K562 (cell line): Measurements from ENCODE around the gene NLGN3. TPM values are rescaled to one million over a fixed set of nuclear protein-coding genes. Genes with fewer than 3 reads are reported as not detected.

Experiments
- COPS2 ChIP-seq: fragments of 450-650 bp; conservative IDR thresholded peaks from 2 replicates; pipeline ENCODE4 v1.6.1; 2016; ENCODE audit warnings: mild to moderate bottlenecking, moderate library complexity
- DPF2 ChIP-seq: fragments of 450-650 bp; IDR thresholded peaks from 2 replicates; pipeline ENCODE4 v1.6.1; 2016
- E2F3 ChIP-seq: fragments of 250-450 bp; sonication (Bioruptor Pico); IDR thresholded peaks from 2 replicates; pipeline ENCODE4 v1.4.0; 2020; ENCODE audit warnings: mild to moderate bottlenecking
- ELF1 ChIP-seq: fragments of 200-800 bp; sonication (Bioruptor generic); IDR thresholded peaks from 2 replicates; pipeline ENCODE4 v1.6.1; 2016; ENCODE audit warnings: missing genetic modification characterization, missing compliant biosample characterization
- EP400 ChIP-seq: fragments of 450-650 bp; IDR thresholded peaks from 2 replicates; pipeline ENCODE4 v1.6.1; 2017; ENCODE audit warnings: antibody characterized with exemption, mild to moderate bottlenecking, moderate library complexity
- ETV1 ChIP-seq: fragments of 450-650 bp; conservative IDR thresholded peaks from 2 replicates; pipeline ENCODE4 v1.6.1; 2016; ENCODE audit warnings: missing genetic modification characterization, control low read depth, low read depth, missing compliant biosample characterization
- JUND ChIP-seq, 2 experiments: IDR thresholded peaks; 2 replicates in 1 of 2; 3 replicates in 1 of 2; pipeline ENCODE4 v1.6.1; 2011; ENCODE audit warnings: borderline replicate concordance in 2 of 2, low read depth in 2 of 2, low read length in 2 of 2, improper control_type of control experiment in 1 of 2, missing biosample characterization in 1 of 2, missing genetic modification characterization in 1 of 2, missing genetic modification reagents in 1 of 2
- KDM1A ChIP-seq, 2 experiments: fragments of 450-650 bp; IDR thresholded peaks; 2 replicates each; pipeline ENCODE4 v1.6.1; 2016; ENCODE audit warnings: mild to moderate bottlenecking in 2 of 2
- KLF16 ChIP-seq: IDR thresholded peaks from 2 replicates; pipeline ENCODE4 v1.6.1; 2016; ENCODE audit warnings: antibody characterized with exemption
- L3MBTL2 ChIP-seq: fragments of 450-650 bp; IDR thresholded peaks from 2 replicates; pipeline ENCODE4 v1.6.1; 2016; ENCODE audit warnings: mild to moderate bottlenecking, moderate library complexity
- MAZ ChIP-seq, 2 experiments: fragments of 450-650 bp in 1 of 2; sonication (generic) in 1 of 2; formaldehyde crosslinking; IDR thresholded peaks in 1 of 2; conservative IDR thresholded peaks in 1 of 2; 2 replicates each; pipeline versions ENCODE4 v1.4.0 to v1.5.0; 2020; ENCODE audit warnings: mild to moderate bottlenecking in 1 of 2, missing genetic modification reagents in 1 of 2
- NCOA1 ChIP-seq: fragments of 450-650 bp; IDR thresholded peaks from 2 replicates; pipeline ENCODE4 v1.6.1; 2016; ENCODE audit warnings: low read depth
- NR2C1 ChIP-seq, 2 experiments: fragments of 450-650 bp; IDR thresholded peaks; 2 replicates each; pipeline ENCODE4 v1.6.1; 2017; ENCODE audit warnings: mild to moderate bottlenecking in 2 of 2, antibody characterized with exemption in 1 of 2, inconsistent platforms in 1 of 2, missing compliant biosample characterization in 1 of 2, missing genetic modification characterization in 1 of 2
- POLR2B ChIP-seq: fragments of 450-650 bp; IDR thresholded peaks from 2 replicates; pipeline ENCODE4 v1.6.1; 2018; ENCODE audit warnings: low read depth; ENCODE audit not compliant: partially characterized antibody
- POLR2G ChIP-seq: fragments of 200-400 bp; formaldehyde crosslinking; IDR thresholded peaks from 2 replicates; pipeline ENCODE4 v1.6.1; 2017; ENCODE audit warnings: low read depth, mild to moderate bottlenecking, antibody characterized with exemption, low read length, moderate library complexity
- PRMT5 ChIP-seq: sonication (generic); formaldehyde crosslinking; IDR thresholded peaks from 2 replicates; pipeline ENCODE4 v1.5.0; 2020; ENCODE audit warnings: missing genetic modification reagents
- TEAD4 ChIP-seq, 2 experiments: sonication (generic) in 1 of 2; formaldehyde crosslinking in 1 of 2; IDR thresholded peaks; 2 replicates each; pipeline versions ENCODE4 v1.6.1 to v1.8.0; 2012 to 2022; ENCODE audit warnings: borderline replicate concordance in 1 of 2, inconsistent platforms in 1 of 2, low read length in 1 of 2, mild to moderate bottlenecking in 1 of 2, missing genetic modification reagents in 1 of 2
- USF1 ChIP-seq: sonication (generic); formaldehyde crosslinking; IDR thresholded peaks from 2 replicates; pipeline ENCODE4 v1.9.0; 2022; ENCODE audit warnings: mild to moderate bottlenecking, missing genetic modification reagents
- ZBED1 ChIP-seq: IDR thresholded peaks from 2 replicates; pipeline ENCODE4 v1.6.1; 2014
- ZNF184 ChIP-seq: sonication (generic); formaldehyde crosslinking; IDR thresholded peaks from 2 replicates; pipeline ENCODE4 v1.5.0; 2020; ENCODE audit warnings: missing genetic modification reagents
- ZNF551 ChIP-seq: fragments of 250-450 bp; sonication (Bioruptor Pico); IDR thresholded peaks from 2 replicates; pipeline ENCODE4 v1.5.0; 2021; ENCODE audit warnings: mild to moderate bottlenecking, moderate library complexity
- ZNF740 ChIP-seq, 3 experiments: fragments of 200-800 bp in 1 of 3; sonication (Bioruptor generic) in 1 of 3; sonication (generic) in 1 of 3; formaldehyde crosslinking in 1 of 3; IDR thresholded peaks; 2 replicates each; pipeline versions ENCODE4 v1.6.1 to v1.8.0; 2016 to 2022; ENCODE audit warnings: mild to moderate bottlenecking in 2 of 3, missing compliant biosample characterization in 2 of 3, missing genetic modification characterization in 2 of 3, missing genetic modification reagents in 1 of 3
- polyA plus RNA-seq, 8 experiments: library from polyadenylated mRNA; depleted of rRNA in 4 of 8; stranded (reverse) in 5 of 8; unstranded in 3 of 8; fragments of >200 nt; fragmentation: Nextera tagmentation in 2 of 8; fragmentation: Illumina TruSeq in 1 of 8; extraction: Ambion mirVana in 2 of 8; extraction: Trizol in 1 of 8; gene quantifications; 2 replicates each; pipeline versions ENCODE4 v1.2.1 to v1.2.3, GENCODE V29; 2011 to 2014; ENCODE audit warnings: inconsistent platforms in 1 of 8, missing spikeins in 1 of 8
- total RNA-seq, 7 experiments: library from RNA; depleted of rRNA in 6 of 7; stranded (reverse); fragments of >200 nt in 6 of 7; fragmentation: Illumina TruSeq in 2 of 7; extraction: Trizol in 2 of 7; gene quantifications; 2 replicates each; pipeline versions ENCODE4 v1.2.1 to v1.2.3, GENCODE V29; 2011 to 2021; ENCODE audit warnings: low replicate concordance in 1 of 7
- TF ChIP-seq, protein P1 (sequence below), 2 experiments: fragments of 450-650 bp; conservative IDR thresholded peaks; 2 replicates each; pipeline ENCODE4 v1.6.1; 2017; ENCODE audit warnings: mild to moderate bottlenecking in 2 of 2, moderate library complexity in 2 of 2

Gene NLGN3
- total and polyA plus RNA-seq, 9 of the 15 experiments (the other 6 are each of a cell fraction or from before 2014, with no cell fraction given): 0.03 to 0.86 (median 0.25) TPM

DNA sequence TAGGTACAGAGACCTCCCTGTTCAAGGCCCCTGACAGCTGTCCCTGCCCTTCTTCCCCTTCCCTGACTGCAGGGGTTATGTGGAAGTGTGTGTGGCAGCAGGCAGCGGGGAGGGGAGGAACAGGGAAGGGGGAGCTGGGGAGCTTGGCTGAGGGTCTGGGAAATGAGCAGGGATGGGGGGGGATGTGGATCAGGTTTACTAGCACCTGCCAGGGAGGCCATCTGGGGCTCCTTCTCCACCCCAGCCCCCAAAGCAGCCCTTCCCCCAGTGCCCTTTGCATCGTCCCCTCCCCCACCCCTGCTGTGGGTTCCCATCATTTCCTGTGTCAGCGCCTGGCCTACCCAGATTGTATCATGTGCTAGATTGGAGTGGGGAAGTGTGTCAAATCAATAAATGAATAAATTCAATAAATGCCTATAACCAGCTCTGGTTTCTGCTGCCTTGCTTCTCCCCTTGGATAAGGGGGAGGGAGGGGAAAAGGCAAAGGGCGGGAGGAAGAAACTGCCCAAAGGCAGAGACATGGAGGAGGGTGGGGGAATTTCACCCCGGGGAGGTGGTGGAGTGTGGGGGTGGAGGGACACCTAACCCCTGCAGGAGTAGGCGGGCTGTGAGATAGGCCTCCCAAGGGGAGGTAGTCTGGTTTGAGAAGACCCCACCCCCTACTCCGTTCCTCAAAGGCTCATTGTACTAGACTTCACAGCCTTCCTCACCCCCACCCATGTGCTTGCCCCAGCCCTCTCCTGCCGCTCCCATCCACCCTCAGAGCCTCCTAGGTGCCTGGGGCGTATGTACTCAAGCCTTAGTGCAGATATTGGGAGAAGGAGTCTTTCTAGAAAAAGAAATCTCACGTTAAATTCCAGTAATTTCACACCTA lies 41.3 kb upstream of the NLGN3 start (continued):
- TF ChIP-seq JUND (IDR thresholded peaks at IDR 0.05; ENCODE audit: borderline replicate concordance, low read depth, low read length): 0 out of 2 replicates have a peak, but pooled peaks have one; percentile 23
- TF ChIP-seq JUND (tag; IDR thresholded peaks at IDR 0.05; ENCODE audit: borderline replicate concordance, low read depth, low read length): no peak
- TF ChIP-seq MAZ (CRISPR knock-in tag; conservative IDR thresholded peaks at IDR 0.05 in 1 of 2, IDR thresholded peaks at IDR 0.05 in 1 of 2): peak in 1 of 2 experiments; percentile 41; a peak in 1 of 4 replicates
- peak; percentile 46; the same call in 1 of the 2 replicates for TF ChIP-seq KLF16
- no peak for TF ChIP-seq ZNF184 (CRISPR knock-in tag)
- peak; percentile 49; the same call in 1 of the 2 replicates for TF ChIP-seq TEAD4 (IDR thresholded peaks at IDR 0.05; ENCODE audit: low read length)
- no peak for TF ChIP-seq TEAD4 (CRISPR knock-in tag; IDR thresholded peaks at IDR 0.05; ENCODE audit: borderline replicate concordance)
- TF ChIP-seq ZNF740 (CRISPR knock-in tag; IDR thresholded peaks at IDR 0.05): peak; percentile 42; the same call in 1 of the 2 replicates
- TF ChIP-seq ZNF740 (tag; IDR thresholded peaks at IDR 0.05): no peak
- peak; percentile 74 for TF ChIP-seq L3MBTL2
- TF ChIP-seq POLR2G: peak; percentile 47; the same call in 1 of the 2 replicates
- TF ChIP-seq USF1: no peak
- TF ChIP-seq ZBED1: 0 out of 2 replicates have a peak, but pooled peaks have one; percentile 40
- TF ChIP-seq PRMT5 (CRISPR knock-in tag): no peak
- TF ChIP-seq DPF2: peak; percentile 81
- TF ChIP-seq, protein P1, sequence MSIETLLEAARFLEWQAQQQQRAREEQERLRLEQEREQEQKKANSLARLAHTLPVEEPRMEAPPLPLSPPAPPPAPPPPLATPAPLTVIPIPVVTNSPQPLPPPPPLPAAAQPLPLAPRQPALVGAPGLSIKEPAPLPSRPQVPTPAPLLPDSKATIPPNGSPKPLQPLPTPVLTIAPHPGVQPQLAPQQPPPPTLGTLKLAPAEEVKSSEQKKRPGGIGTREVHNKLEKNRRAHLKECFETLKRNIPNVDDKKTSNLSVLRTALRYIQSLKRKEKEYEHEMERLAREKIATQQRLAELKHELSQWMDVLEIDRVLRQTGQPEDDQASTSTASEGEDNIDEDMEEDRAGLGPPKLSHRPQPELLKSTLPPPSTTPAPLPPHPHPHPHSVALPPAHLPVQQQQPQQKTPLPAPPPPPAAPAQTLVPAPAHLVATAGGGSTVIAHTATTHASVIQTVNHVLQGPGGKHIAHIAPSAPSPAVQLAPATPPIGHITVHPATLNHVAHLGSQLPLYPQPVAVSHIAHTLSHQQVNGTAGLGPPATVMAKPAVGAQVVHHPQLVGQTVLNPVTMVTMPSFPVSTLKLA (conservative IDR thresholded peaks at IDR 0.05): peak in 1 of 2 experiments; percentile 45; a peak in 1 of 4 replicates
- peak; percentile 73 for TF ChIP-seq ETV1
- TF ChIP-seq ZNF551 (CRISPR knock-in tag): no peak
- 0 out of 2 replicates have a peak, but pooled peaks have one; percentile 13 for TF ChIP-seq NR2C1 (IDR thresholded peaks at IDR 0.05)
- no peak for TF ChIP-seq NR2C1 (tag; IDR thresholded peaks at IDR 0.05)
- TF ChIP-seq POLR2B: peak; percentile 39
- TF ChIP-seq EP400: peak; percentile 53; the same call in 1 of the 2 replicates
- TF ChIP-seq COPS2: no peak
- TF ChIP-seq NCOA1: no peak; the same call in 1 of the 2 replicates
- TF ChIP-seq ELF1 (tag): peak; percentile 24; the same call in 1 of the 2 replicates
- peak; percentile 19 to 68; a peak in 1 of 4 replicates for TF ChIP-seq KDM1A (IDR thresholded peaks at IDR 0.05)
- TF ChIP-seq E2F3 (CRISPR knock-in tag): no peak
